Measurements from ENCODE around the gene ASIC1.
A peak's percentile ranks its signal among the peaks of the same experiment; 100 is the strongest.

Gene ASIC1

DNA sequence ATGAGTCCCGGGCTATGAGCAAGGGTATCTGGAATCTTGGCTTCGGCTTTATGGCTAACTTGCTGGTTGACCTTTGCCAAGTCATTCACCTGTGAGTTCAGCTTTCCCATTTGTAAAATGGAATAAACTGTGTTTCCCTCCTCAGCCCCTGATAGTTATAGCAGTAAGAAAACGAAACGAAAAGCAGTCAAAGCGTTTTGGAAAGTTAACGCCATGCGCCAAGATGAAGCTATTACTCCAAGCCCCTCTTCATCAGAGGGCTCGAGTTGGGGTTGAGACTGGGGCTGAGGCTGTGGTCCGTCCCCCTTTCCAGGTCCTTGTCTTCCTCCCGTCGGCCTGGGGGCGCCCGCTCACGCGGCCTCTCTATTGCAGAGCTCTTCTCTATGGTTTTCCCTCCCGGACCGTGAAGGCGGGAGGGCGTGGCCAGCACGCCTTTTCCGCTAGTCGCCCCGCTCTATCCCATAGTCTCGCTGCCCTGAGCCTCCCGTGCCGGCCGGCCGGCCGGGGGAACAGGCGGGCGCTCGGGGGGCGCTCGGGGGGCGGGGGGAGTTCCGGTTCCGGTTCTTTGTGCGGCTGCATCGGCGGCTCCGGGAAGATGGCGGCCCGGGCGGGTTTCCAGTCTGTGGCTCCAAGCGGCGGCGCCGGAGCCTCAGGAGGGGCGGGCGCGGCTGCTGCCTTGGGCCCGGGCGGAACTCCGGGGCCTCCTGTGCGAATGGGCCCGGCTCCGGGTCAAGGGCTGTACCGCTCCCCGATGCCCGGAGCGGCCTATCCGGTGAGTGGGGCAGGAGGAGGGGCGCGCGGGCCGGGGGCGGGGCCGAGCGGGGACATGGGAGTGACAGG is 27.6 kb downstream of the ASIC1 start, which contains the start of gene SMARCD1:
Gene SMARCD1, plus strand, starts transcription at position 568 of the 840 bp plus-strand sequence. Its CDS starts 28 bp downstream, at position 596.
- TF ChIP-seq, protein P1, sequence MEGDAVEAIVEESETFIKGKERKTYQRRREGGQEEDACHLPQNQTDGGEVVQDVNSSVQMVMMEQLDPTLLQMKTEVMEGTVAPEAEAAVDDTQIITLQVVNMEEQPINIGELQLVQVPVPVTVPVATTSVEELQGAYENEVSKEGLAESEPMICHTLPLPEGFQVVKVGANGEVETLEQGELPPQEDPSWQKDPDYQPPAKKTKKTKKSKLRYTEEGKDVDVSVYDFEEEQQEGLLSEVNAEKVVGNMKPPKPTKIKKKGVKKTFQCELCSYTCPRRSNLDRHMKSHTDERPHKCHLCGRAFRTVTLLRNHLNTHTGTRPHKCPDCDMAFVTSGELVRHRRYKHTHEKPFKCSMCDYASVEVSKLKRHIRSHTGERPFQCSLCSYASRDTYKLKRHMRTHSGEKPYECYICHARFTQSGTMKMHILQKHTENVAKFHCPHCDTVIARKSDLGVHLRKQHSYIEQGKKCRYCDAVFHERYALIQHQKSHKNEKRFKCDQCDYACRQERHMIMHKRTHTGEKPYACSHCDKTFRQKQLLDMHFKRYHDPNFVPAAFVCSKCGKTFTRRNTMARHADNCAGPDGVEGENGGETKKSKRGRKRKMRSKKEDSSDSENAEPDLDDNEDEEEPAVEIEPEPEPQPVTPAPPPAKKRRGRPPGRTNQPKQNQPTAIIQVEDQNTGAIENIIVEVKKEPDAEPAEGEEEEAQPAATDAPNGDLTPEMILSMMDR (conservative IDR thresholded peaks at IDR 0.05; ENCODE audit: low read length), result peak; percentile 77
- no peak for TF ChIP-seq EZH2phosphoT487 (IDR thresholded peaks at IDR 0.05; ENCODE audit: borderline replicate concordance)
- peaks cover 30% of the 10 kb centered on the region for H3K79me2 ChIP-seq (ENCODE audit: insufficient read depth, low read length)
- H2AFZ ChIP-seq (ENCODE audit: low read length), result peak within 1 kb of the TSS; percentile 87
- no peaks in the 10 kb centered on the region for H3K27me3 ChIP-seq (ENCODE audit: insufficient read depth, low read length, poor library complexity, severe bottlenecking)
- H3K9me2 ChIP-seq (replicated peaks; ENCODE audit: low read depth, low read length), result no peaks in the 10 kb centered on the region
- peaks cover 19% of the 10 kb centered on the region for H3K36me3 ChIP-seq (ENCODE audit: insufficient read depth, low read length)
- peak within 1 kb of the TSS; percentile 72 for H3K9ac ChIP-seq (ENCODE audit: low read depth, low read length, poor library complexity, severe bottlenecking)
- peaks cover 24% of the 10 kb centered on the region for H3K4me1 ChIP-seq (ENCODE audit: insufficient read depth, low read length, poor library complexity, severe bottlenecking)
- no peaks in the 10 kb centered on the region for H3K9me3 ChIP-seq (ENCODE audit: insufficient read depth, low read depth, low read length)
- peak within 1 kb of the TSS; percentile 87 for H3K4me2 ChIP-seq (ENCODE audit: low read depth, low read length, poor library complexity, severe bottlenecking)
- peaks cover 19% of the 10 kb centered on the region for H3F3A ChIP-seq (ENCODE audit: low read depth)
- peak within 1 kb of the TSS; percentile 76 for H3K4me3 ChIP-seq (ENCODE audit: low read length, poor library complexity, severe bottlenecking)
- H4K20me1 ChIP-seq (ENCODE audit: insufficient read depth, low read length, poor library complexity, severe bottlenecking), result peaks cover 23% of the 10 kb centered on the region

DNA sequence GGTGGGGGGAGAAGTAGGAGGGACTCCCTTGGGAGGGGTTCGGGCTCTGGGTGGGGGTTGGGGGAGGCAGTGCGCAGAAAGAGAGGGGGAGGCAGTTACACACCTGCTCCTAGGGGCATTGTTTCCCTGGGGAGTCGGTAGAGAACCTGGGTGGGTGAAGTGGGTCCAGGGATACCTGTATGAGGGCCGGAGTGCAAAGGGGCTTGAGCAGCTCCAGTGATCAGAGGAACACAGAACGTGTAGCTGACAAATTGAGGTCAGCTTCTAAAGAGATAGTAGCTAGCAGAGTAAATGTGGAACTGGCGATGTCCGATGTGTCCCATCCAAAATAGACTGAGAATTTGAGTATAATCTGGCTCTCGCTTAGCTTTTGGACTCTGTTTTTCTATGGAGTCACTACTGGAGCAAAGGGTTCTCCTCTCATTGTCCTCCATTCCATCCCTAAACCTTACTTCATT is 28.2 kb downstream of the ASIC1 start:
- Histone ChIP-seq H3K79me2 (ENCODE audit: insufficient read depth, low read length) (peaks cover 30% of the 10 kb centered on the region), H3K4me1 (ENCODE audit: insufficient read depth, low read length, poor library complexity, severe bottlenecking) (peaks cover 24% of the 10 kb centered on the region), H2AFZ (ENCODE audit: low read length) (no peak overlapping the region), H3K9me2 (replicated peaks; ENCODE audit: low read depth, low read length) (no peaks in the 10 kb centered on the region), H3K9me3 (ENCODE audit: insufficient read depth, low read depth, low read length) (no peaks in the 10 kb centered on the region), H3K36me3 (ENCODE audit: insufficient read depth, low read length) (peaks cover 24% of the 10 kb centered on the region), H3F3A (ENCODE audit: low read depth) (peaks cover 19% of the 10 kb centered on the region), H3K9ac (ENCODE audit: low read depth, low read length, poor library complexity, severe bottlenecking) (peak overlapping the region; percentile 72), H4K20me1 (ENCODE audit: insufficient read depth, low read length, poor library complexity, severe bottlenecking) (peaks cover 23% of the 10 kb centered on the region), H3K4me2 (ENCODE audit: low read depth, low read length, poor library complexity, severe bottlenecking) (peak overlapping the region; percentile 87), H3K4me3 (ENCODE audit: low read length, poor library complexity, severe bottlenecking) (peak overlapping the region; percentile 76), H3K27me3 (ENCODE audit: insufficient read depth, low read length, poor library complexity, severe bottlenecking) (no peaks in the 10 kb centered on the region)
- TF ChIP-seq, protein P1 (conservative IDR thresholded peaks at IDR 0.05; ENCODE audit: low read length), result no peak
- TF ChIP-seq EZH2phosphoT487 (IDR thresholded peaks at IDR 0.05; ENCODE audit: borderline replicate concordance), result no peak

DNA sequence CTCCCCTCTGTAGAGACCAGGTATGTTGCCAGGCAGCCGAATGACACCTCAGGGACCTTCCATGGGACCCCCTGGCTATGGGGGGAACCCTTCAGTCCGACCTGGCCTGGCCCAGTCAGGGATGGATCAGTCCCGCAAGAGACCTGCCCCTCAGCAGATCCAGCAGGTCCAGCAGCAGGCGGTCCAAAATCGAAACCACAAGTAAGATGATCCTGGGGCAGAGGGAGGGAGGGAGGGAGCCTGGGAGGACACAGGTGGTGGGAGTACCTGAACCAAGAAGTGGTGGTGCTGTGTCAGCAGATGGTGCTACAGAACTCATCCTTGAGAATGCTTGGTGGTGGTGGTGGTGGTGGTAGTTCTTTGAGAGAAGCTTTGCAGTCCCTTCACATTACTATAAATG is 28.8 kb downstream of the ASIC1 start:
- peaks cover 19% of the 10 kb centered on the region for H3F3A ChIP-seq (ENCODE audit: low read depth)
- peaks cover 30% of the 10 kb centered on the region for H3K79me2 ChIP-seq (ENCODE audit: insufficient read depth, low read length)
- peaks cover 27% of the 10 kb centered on the region for H3K36me3 ChIP-seq (ENCODE audit: insufficient read depth, low read length)
- TF ChIP-seq, protein P1 (conservative IDR thresholded peaks at IDR 0.05; ENCODE audit: low read length), result no peak
- TF ChIP-seq EZH2phosphoT487 (IDR thresholded peaks at IDR 0.05; ENCODE audit: borderline replicate concordance), result no peak
- peak overlapping the region; percentile 87 for H3K4me2 ChIP-seq (ENCODE audit: low read depth, low read length, poor library complexity, severe bottlenecking)
- peak overlapping the region; percentile 72 for H3K9ac ChIP-seq (ENCODE audit: low read depth, low read length, poor library complexity, severe bottlenecking)
- H3K9me3 ChIP-seq (ENCODE audit: insufficient read depth, low read depth, low read length), result no peaks in the 10 kb centered on the region
- H3K4me3 ChIP-seq (ENCODE audit: low read length, poor library complexity, severe bottlenecking), result peak overlapping the region; percentile 76
- H3K9me2 ChIP-seq (replicated peaks; ENCODE audit: low read depth, low read length), result no peaks in the 10 kb centered on the region
- H4K20me1 ChIP-seq (ENCODE audit: insufficient read depth, low read length, poor library complexity, severe bottlenecking), result peaks cover 23% of the 10 kb centered on the region
- H3K4me1 ChIP-seq (ENCODE audit: insufficient read depth, low read length, poor library complexity, severe bottlenecking), result peaks cover 24% of the 10 kb centered on the region
- H3K27me3 ChIP-seq (ENCODE audit: insufficient read depth, low read length, poor library complexity, severe bottlenecking), result no peaks in the 10 kb centered on the region
- H2AFZ ChIP-seq (ENCODE audit: low read length), result no peak overlapping the region
